Upper lobe of left lung (tissue), 4 donors: ENCODE measurements around the gene AQR.

Source experiments
- EP300 ChIP-seq, 4 donors: sonication (generic); formaldehyde crosslinking; IDR thresholded peaks; one replicate each; pipeline ENCODE4 v1.5.1; 2017; ENCODE audit warnings: antibody characterized with exemption in 4 of 4, control low read depth in 2 of 4
- POLR2A ChIP-seq, 4 donors: fragments of 450-650 bp; IDR thresholded peaks; one replicate each; pipeline ENCODE4 v1.5.1; 2016 to 2017; ENCODE audit warnings: antibody characterized with exemption in 4 of 4, mild to moderate bottlenecking in 2 of 4
- POLR2AphosphoS5 ChIP-seq, 2 donors: sonication (generic); formaldehyde crosslinking; IDR thresholded peaks; one replicate each; pipeline ENCODE4 v1.5.1; 2017; ENCODE audit warnings: antibody characterized with exemption in 2 of 2
- TF ChIP-seq, protein P1 (sequence below), 6 experiments: fragments of 450-650 bp in 4 of 6; fragments of 200-600 bp in 2 of 6; sonication (generic) in 2 of 6; IDR thresholded peaks; one replicate each; pipeline ENCODE4 v1.5.1; 2016 to 2019; ENCODE audit warnings: antibody characterized with exemption in 6 of 6

DNA sequence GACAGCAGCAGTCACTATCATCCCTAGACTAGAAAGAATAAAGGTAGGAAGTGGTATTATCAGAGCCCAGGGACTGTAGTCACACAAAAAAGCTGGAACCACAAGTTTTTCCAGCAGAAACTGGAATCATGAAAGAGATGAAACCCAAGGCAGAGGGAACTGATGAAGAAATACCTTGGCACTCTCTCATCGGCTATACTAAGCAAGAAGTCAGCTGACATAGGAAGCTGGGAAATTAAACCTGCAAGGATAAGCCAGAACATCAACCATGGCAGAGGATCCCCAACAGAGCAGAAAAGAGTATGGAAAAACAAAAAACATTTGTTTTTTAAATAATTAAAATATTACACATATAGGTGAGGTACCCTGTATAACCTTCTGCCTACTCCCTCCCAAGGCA lies 86.5 kb downstream of the AQR start:
- TF ChIP-seq POLR2AphosphoS5 (IDR thresholded peaks at IDR 0.05): no peak
- no peak for TF ChIP-seq POLR2A (IDR thresholded peaks at IDR 0.05)
- TF ChIP-seq, protein P1, sequence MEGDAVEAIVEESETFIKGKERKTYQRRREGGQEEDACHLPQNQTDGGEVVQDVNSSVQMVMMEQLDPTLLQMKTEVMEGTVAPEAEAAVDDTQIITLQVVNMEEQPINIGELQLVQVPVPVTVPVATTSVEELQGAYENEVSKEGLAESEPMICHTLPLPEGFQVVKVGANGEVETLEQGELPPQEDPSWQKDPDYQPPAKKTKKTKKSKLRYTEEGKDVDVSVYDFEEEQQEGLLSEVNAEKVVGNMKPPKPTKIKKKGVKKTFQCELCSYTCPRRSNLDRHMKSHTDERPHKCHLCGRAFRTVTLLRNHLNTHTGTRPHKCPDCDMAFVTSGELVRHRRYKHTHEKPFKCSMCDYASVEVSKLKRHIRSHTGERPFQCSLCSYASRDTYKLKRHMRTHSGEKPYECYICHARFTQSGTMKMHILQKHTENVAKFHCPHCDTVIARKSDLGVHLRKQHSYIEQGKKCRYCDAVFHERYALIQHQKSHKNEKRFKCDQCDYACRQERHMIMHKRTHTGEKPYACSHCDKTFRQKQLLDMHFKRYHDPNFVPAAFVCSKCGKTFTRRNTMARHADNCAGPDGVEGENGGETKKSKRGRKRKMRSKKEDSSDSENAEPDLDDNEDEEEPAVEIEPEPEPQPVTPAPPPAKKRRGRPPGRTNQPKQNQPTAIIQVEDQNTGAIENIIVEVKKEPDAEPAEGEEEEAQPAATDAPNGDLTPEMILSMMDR (IDR thresholded peaks at IDR 0.05): no peak
- no peak for TF ChIP-seq EP300 (IDR thresholded peaks at IDR 0.05)
